ENCODE measurements around the gene CMTR1.
A peak's percentile ranks its signal among the peaks of the same experiment; 100 is the strongest.
"Not testable (repeated sequence)": the region's sequence is repeated elsewhere in the genome, so short reads cannot be mapped to it uniquely, and the experiment has no call there.

Gene CMTR1, protein sequence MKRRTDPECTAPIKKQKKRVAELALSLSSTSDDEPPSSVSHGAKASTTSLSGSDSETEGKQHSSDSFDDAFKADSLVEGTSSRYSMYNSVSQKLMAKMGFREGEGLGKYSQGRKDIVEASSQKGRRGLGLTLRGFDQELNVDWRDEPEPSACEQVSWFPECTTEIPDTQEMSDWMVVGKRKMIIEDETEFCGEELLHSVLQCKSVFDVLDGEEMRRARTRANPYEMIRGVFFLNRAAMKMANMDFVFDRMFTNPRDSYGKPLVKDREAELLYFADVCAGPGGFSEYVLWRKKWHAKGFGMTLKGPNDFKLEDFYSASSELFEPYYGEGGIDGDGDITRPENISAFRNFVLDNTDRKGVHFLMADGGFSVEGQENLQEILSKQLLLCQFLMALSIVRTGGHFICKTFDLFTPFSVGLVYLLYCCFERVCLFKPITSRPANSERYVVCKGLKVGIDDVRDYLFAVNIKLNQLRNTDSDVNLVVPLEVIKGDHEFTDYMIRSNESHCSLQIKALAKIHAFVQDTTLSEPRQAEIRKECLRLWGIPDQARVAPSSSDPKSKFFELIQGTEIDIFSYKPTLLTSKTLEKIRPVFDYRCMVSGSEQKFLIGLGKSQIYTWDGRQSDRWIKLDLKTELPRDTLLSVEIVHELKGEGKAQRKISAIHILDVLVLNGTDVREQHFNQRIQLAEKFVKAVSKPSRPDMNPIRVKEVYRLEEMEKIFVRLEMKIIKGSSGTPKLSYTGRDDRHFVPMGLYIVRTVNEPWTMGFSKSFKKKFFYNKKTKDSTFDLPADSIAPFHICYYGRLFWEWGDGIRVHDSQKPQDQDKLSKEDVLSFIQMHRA

DNA sequence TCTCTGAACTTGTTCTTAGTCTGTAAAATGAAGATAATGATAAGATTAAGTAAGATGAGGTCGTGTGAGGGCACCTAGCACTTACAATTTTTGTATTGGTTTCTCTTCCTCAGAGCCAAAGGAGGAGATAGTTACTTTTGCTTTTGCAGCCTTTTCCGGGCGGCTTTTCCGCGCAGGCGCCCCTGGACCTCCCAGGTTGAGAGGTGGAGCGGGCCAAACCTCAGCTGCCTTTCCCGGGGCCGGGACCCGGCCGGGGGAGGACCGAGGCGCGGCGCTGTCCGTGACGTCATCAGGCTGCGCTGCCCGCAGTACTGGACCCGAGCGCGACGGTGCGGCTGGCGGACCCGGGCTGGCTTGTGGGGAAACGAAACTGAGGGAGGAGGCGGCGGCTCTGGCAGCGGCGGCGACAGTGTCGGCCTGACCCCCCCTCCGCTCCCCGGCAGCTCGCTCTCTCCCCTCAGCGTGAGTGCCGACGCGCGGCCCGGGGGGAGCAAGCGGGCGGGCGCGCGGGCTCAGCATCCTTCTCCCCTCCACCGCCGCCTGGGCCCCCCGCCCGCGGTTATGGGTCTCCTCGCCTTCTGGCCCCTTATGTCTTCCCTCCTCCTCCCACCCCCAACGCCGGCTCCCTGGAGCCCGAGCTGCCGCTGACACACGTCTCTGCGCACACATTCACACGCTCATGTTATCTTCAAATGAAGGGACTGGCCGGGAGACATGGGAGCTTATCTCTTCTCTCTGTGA lies at the start of gene CMTR1:
TSS of gene CMTR1 (plus strand) at position 306 of the 741 bp plus-strand sequence. CDS start 2,409 bp downstream, outside the sequence.
- peak; percentile 54 for DNase-seq (ENCODE audit: low read depth)
- H3K4me3 ChIP-seq (ENCODE audit: low read depth, low read length): peak within 1 kb of the TSS; percentile 66

DNA sequence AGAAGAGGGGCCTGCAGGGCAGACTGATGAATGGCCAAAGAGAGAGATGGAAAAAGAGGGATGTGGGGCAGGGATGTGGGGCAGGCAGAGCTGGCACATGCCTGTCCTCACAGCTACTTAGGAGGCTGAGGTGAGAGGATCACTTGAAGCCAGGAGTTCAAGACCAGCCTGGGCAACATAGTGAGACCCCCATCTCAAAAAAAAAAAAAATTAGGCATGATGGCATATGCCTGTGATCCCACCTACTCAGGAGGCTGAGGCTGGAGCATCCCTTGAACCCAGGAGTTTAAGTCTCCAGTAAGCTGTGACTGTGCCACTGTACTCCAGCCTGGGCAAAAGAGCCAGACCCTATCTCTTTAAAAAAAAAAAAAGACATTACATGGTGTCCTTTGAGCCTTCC lies 44.4 kb upstream of the CMTR1 start:
- DNase-seq (ENCODE audit: low read depth): no peak

DNA sequence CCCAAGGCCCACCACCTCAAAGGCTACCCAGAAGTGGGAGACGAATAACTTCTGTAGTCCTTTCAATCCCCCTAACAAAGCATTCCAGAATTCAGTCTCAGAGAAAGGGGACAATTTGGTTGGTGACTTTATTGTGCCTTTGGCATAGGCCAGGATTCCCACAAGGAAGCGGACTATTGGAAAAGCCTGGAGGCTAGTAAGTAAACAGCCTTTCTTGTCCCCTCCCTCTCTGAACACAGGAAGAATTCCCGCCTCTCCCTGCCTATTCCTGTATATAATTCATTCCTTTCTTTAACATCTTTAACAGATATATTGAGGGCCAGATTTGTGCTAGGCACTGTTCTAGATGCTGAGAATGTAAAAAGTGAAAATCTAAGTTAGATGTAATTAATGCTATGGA lies 43.2 kb upstream of the CMTR1 start:
- no peak for DNase-seq (ENCODE audit: low read depth)
- no peak overlapping the region for H3K4me3 ChIP-seq (ENCODE audit: low read depth, low read length)

More for the DNA sequence above, 44.4 kb upstream of the CMTR1 start:
- H3K4me3 ChIP-seq (ENCODE audit: low read depth, low read length): no peak overlapping the region

DNA sequence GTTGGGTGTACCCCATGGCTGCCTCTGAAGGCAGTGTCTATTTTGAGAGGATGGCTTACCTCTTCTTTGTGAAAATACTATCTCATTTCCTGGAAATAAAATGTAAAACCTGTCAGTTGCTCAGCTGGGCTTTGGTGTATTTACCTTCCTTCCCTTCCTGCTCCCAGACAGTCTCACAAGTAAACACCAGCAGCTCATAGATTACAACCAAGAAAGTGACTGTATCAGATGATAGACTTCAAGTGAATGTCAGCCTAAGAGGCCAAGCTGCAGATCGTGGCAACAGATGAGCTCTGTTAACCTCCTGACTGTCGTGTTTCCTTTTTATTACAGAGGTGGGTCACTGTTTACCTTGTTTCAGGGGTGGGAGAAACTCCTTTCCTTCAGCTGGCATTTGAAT lies 41.9 kb upstream of the CMTR1 start:
- DNase-seq (ENCODE audit: low read depth): no peak

DNA sequence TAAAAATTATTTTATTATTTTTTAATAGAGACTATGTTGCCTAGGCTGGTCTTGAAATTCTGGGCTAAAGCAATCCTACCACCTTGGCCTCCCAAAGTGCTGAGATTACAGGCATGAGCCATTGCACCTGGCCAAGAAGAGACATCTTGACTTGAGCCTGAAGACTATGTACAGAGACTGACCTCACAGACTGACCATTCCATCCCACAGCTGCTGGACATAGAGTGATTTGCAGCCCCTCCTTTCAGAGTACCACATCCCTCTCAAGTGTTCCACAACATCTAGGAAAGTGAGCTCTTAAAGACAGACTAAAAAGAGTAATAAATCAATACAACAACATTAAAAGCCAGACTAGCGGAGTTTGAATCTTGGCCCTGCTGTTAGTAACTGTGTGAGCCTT lies 40.2 kb upstream of the CMTR1 start:
- no peak for DNase-seq (ENCODE audit: low read depth)
- no peak overlapping the region for H3K4me3 ChIP-seq (ENCODE audit: low read depth, low read length)

More for the DNA sequence above, 41.9 kb upstream of the CMTR1 start:
- H3K4me3 ChIP-seq (ENCODE audit: low read depth, low read length): no peak overlapping the region

DNA sequence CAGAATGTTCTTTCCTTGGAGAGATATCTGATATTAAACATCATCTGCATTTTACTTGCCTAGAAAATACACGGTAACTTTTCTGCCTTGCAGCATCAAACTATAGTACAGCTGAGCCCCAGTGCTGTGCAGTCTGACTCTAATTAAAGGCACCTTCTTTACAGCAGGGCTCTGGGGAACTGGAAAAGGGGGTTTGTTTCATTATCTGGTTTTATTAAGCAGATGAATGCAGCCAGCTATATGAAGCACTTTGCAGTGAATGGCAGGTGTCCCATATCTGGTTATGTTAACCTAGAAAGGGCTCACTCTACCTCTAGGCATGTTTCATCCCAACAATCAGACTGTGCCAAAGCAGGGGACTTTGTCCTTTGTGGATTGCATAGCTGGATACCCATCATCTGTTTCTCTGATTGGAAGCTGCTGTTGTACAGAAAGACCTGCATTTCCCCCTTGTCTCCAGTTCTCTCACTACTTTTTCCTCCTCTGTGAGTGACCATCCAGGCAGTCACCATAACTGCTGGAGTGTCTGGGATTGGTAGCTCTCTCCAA lies 39.6 kb upstream of the CMTR1 start:
- H3K4me3 ChIP-seq (ENCODE audit: low read depth, low read length): no peak overlapping the region
- DNase-seq (ENCODE audit: low read depth): no peak

DNA sequence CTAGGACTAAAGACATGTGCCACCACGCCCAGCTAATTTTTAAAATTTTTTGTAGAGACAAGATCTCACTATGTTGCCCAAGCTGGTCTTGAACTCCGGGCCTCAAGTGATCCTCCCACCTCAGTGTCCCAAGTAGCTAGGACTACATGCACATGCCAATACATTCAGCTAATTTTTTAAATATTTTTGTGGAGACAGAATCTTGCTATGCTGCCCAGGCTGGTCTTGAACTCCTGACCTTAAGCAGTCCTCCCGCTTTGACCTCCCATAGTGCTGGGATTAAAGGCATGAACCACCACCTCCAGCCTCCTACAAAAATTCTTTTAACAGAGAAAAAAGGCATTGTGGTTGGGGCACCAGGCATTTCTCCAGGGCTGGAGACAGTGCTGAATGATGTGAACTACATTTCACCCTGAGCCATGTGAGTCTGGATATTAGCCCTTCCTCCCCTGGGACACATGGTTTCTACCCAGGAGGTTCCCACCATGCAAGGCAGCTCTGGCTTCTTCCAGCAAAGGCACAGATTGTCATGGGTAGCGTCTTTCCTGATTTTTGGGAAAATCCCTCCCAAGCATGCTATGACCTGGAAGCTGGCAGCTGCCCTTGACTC lies 36.3 kb upstream of the CMTR1 start:
- no peak for DNase-seq (ENCODE audit: low read depth)
- H3K4me3 ChIP-seq (ENCODE audit: low read depth, low read length): no peak overlapping the region

DNA sequence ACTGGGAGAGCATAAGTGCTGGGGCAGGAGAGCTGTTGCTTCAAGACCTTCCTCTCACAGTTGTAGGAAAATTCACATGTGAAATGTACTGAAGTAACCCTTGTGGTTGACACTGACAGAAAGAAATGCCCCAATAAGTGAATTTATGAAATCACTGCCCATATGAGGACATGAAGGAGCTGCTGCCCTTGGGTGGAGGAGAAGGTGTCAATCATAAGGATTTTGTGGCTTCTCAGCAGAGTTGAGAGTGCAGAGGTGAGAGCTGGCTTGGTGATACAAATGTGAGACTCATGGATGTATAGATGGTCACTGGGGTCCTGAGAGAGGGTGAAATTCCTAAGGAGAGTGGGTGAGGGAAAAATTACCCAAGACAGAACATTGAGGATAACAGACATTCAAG lies 33.9 kb upstream of the CMTR1 start:
- no peak for DNase-seq (ENCODE audit: low read depth)
- no peak overlapping the region for H3K4me3 ChIP-seq (ENCODE audit: low read depth, low read length)

DNA sequence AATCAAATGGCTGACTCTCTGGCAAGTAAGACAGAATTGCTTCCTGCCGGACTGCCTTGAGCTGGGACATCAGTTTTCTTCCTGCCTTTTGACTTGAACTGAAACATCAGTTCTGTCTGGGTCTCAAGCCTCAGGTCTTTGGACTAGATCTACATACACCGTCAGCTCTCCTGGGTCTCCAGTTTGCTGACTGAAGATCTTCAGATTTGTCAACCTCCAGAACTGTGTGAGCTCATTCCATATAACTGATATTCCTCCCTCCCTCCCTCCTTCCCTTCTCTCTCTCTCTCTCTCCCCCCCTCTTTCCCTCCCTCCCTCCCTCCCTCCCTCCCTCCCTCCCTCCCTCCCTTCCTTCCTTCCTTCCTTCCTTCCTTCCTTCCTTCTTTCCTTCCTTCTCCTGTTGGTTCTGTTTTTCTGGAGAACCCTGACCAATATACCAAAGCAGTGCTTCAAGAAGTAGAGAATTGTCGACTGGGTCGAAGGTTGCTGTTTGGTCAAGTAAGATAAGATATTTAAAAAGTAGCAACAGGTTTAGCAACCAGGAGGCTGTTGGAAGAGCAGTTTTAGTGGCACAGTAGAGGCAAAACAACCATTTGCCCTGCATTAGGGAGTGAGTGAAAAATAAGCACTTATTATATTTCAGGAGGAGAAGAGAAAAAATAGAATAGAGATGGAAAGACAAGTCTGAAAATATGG lies 33.1 kb upstream of the CMTR1 start:
- no peak overlapping the region for H3K4me3 ChIP-seq (ENCODE audit: low read depth, low read length)

DNA sequence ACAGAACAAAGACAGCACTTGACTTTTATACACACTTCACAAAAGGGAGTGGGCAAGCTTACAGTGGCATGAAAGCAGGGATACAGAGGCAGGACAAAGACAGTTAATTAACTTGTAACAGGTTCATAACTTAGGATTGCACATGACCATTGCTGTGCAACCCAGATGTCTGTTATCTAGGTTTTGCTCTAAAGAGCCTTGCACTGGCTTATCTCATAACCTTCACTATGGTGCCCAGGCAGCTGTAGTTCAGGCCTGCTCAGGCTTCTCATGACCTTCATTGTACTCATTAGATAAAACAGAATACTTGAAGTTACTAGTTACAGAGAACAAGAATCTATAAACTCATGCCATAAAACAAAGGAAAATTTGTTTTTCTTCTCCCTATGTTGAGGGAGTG lies 31.4 kb upstream of the CMTR1 start:
- not testable (repeated sequence) for DNase-seq (ENCODE audit: low read depth); H3K4me3 ChIP-seq (ENCODE audit: low read depth, low read length)

More for the DNA sequence above, 33.1 kb upstream of the CMTR1 start:
- no peak for DNase-seq (ENCODE audit: low read depth)

DNA sequence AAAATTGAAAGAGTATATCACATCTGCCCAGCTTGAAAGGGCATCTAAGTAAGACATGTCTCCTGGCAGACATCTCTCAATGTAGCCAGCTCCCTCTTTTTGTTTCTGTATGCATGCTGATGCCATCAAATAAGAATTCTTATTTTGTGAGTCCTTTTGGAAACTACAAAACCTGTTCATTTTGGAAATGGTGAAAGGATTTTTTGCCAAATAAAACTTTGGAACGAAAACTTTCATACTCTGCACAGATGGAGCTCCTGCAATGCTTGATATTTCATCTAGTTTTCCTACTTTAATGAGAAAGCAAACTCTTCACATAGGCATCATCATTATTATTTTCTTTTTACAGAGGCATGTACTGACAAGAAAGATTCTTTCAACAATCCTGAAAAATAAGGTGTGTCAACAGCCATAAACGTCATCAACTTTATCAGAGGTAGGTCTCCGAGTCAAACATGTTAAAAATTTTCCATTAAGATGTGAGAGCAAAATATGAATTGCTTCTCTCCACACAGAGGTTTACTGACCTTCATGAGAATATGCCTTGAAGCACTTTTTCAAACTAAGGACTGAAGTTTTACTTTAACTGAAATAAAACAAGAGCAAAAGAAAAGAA lies 26.2 kb upstream of the CMTR1 start:
- no peak overlapping the region for H3K4me3 ChIP-seq (ENCODE audit: low read depth, low read length)
- no peak for DNase-seq (ENCODE audit: low read depth)

DNA sequence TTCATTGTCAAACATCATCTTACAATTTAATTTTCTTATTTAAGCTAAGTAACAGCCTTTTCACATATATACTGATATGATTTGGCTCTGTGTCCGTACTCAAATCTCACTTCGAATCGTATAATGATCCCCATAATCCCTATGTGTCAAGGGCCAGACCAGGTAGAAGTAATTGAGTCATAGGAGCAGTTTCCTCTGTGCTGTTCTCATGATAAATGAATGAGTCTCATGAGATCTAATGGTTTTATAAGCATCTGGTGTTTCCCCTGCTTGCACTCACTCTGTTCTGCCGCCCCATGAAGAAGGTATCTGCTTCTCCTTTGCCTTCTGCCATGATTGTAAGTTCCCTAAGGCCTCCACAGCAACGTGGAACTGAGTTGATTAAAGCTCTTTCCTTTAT lies 25.1 kb upstream of the CMTR1 start:
- no peak overlapping the region for H3K4me3 ChIP-seq (ENCODE audit: low read depth, low read length)
- DNase-seq (ENCODE audit: low read depth): no peak

DNA sequence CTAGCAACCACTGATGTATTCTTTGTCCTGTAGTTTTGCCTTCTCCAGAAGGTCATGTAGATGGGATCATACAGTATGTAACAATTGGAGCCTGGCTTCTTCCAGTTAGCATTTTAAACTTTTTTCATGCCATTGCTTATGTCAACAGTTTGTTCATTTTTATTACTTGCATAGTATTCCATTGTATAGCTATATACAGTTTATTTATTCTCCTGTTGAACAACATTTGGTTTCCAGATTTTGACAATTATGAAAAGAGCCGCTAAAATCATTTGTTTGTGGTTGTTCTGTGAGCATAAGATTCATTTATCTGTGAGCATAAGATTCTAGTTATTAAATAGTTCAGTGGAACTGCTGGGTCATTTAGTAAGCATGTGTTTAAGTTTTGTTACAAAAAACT lies 23.5 kb upstream of the CMTR1 start:
- no peak overlapping the region for H3K4me3 ChIP-seq (ENCODE audit: low read depth, low read length)
- no peak for DNase-seq (ENCODE audit: low read depth)

DNA sequence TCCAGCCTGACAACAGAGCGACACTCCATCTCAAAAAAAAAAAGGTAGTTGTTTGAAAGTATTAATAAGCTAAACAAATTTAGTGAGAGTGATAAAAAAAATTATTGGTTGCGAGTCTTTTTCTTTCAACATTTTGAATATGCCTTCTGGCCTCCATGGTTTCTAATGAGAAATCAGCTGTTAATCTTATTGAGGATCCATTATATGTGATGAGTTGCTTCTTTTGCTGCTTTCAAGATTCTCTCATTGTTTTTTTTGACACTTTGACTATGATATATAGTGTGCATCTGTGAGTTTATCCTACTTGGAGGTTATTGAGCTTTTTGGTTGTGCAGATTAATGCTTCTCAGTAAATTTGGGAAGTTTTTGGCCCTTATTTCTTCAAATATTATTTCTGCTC lies 15.6 kb upstream of the CMTR1 start:
- no peak for DNase-seq (ENCODE audit: low read depth)
- H3K4me3 ChIP-seq (ENCODE audit: low read depth, low read length): no peak overlapping the region

DNA sequence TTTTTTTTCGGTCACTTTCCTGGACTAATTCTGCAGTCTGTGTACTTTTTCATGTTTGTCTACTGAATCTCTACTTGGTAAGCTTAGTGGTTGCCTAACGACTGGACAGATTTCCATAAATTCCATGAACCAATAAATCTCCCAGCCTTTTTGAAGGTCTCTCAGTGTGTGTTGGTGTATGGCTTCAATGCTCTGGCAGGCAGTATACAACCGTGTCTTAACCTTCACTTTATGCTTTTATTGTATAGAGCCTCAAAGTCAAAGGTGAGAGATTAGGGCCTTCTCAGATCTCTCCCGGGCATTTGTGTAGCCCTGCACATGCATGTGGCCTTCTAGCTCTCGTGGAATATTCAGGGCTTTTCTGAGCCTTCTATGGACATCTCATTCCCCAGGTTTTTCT lies 14.3 kb upstream of the CMTR1 start:
- H3K4me3 ChIP-seq (ENCODE audit: low read depth, low read length): no peak overlapping the region
- no peak for DNase-seq (ENCODE audit: low read depth)

DNA sequence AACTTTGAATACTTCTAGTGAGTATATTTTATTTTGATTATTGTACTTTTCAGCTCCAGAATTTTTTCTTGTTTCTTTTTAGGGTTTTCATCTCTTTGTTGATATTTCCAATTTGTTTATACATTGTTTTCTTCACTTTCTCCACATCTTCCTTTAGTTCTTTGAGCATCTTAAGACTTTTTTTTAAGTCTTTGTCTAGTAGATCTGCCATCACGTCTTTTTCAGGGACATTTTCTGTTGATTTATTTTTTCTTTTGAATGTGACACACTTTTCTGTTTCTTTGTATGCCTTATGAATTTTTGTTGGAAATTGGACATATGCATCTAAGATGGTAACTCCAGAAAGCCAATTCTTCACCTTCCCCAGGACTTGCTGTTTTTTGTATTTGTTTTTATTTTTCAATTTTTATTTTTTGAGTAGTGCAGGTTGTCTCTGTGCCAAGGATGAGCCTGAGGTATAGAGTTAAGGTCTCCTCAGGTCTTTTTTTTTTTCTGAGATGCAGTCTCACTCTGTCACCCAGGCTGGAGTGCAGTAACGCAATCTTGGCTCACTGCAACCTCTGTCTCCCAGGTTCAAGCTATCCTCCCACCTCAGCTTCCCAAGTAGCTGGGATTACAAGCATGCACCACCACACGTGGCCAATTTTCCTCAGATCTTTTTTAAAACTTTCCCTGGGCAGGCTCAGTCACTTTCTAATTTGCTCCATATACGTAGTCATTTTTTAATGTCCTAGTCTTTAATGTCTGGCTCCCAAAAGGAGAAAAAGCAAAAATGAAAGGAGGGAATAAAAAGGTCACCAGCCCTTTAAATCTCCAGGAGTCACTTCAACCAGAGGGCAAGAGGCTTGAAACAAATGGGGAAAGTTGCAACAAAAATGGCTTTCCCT lies 6.7 kb upstream of the CMTR1 start:
- H3K4me3 ChIP-seq (ENCODE audit: low read depth, low read length): no peak overlapping the region
- DNase-seq (ENCODE audit: low read depth): no peak

DNA sequence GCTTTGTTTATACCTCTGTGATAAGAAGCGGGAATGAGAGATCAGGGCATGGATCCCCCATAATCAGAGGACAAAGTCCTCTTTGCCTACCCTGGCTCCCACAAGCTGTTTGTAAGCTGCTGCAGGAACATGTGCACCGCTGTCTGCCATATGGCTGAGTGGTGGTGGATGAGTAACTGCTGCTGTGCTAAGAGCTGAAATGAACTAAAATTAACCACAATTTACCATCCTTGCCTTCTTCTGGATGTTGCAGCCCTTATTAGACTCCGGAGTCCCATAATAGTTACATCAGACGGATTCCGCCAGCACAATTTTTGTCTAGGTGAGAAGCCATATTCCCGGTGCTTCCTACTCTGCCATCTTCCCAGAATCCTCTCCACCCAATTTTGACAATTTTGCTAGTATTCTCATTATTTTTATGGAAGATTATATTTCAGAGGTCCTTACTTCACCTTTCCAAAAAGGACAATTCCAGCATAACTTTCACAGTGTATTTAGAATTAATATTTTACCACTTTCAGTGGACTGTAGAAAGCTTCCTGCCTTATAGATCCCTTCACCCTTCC lies 6.0 kb upstream of the CMTR1 start:
- no peak for DNase-seq (ENCODE audit: low read depth)
- no peak overlapping the region for H3K4me3 ChIP-seq (ENCODE audit: low read depth, low read length)

Measured in skeletal muscle cell (primary cell).